ENCODE results near the gene SYNGAP1.
"Not testable (repeated sequence)": the region's sequence is repeated elsewhere in the genome, so short reads cannot be mapped to it uniquely, and the experiment has no call there.

The SYNGAP1 gene

GRCh38 chr6:33419580-33420490 lies at the start of gene SYNGAP1:
TSS of gene SYNGAP1 (plus strand) at chr6:33420065. CDS start at chr6:33420265, 200 bp downstream.
- peak within 1 kb of the TSS; percentile 78 for H3K27ac ChIP-seq
- TF ChIP-seq ZFX (IDR thresholded peaks at IDR 0.05), result no peak
- TF ChIP-seq, protein P1, sequence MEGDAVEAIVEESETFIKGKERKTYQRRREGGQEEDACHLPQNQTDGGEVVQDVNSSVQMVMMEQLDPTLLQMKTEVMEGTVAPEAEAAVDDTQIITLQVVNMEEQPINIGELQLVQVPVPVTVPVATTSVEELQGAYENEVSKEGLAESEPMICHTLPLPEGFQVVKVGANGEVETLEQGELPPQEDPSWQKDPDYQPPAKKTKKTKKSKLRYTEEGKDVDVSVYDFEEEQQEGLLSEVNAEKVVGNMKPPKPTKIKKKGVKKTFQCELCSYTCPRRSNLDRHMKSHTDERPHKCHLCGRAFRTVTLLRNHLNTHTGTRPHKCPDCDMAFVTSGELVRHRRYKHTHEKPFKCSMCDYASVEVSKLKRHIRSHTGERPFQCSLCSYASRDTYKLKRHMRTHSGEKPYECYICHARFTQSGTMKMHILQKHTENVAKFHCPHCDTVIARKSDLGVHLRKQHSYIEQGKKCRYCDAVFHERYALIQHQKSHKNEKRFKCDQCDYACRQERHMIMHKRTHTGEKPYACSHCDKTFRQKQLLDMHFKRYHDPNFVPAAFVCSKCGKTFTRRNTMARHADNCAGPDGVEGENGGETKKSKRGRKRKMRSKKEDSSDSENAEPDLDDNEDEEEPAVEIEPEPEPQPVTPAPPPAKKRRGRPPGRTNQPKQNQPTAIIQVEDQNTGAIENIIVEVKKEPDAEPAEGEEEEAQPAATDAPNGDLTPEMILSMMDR (conservative IDR thresholded peaks at IDR 0.05), result no peak

- not testable (repeated sequence) for H3K27ac ChIP-seq
Observed at GRCh38 chr6:33371901-33372300, 48.0 kb upstream of the SYNGAP1 start.

DNA sequence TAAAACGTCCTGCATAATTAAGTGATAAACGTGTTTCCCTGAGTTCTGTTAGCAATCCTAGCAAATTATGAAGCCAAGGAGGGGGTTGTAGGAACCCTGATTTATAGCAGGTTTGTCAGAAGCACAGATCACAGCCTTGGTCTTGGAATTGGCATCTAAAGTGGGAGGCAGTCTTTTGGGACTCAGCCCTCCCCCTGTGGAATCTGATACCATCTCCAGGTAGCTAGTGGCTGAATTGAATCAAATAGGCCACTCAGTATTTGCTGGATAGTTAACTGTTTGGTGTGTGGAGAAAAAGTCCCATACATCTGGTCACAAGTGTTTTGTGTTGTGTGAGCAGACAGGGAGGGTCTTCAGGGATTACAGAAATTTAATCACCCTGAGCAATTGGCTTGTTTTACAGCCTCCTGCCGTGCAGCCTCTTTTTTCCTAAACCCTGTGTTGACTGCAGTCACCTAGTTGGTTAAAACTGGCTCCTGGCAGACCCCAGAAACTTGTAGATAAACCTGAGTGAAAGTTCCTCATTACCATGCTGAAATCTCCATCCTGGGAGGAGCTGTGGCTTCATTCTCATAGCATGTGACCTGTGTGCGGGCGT lies 47.2 kb upstream of the SYNGAP1 start:
- peak overlapping the region; percentile 11 for H3K27ac ChIP-seq
- TF ChIP-seq, protein P1 (conservative IDR thresholded peaks at IDR 0.05), result no peak
- no peak for TF ChIP-seq ZFX (IDR thresholded peaks at IDR 0.05)

GRCh38 chr6:33373960-33374910 lies 45.6 kb upstream of the SYNGAP1 start:
- TF ChIP-seq ZFX (IDR thresholded peaks at IDR 0.05), result no peak
- TF ChIP-seq, protein P1 (conservative IDR thresholded peaks at IDR 0.05), result no peak
- peak overlapping the region; percentile 56 for H3K27ac ChIP-seq

DNA sequence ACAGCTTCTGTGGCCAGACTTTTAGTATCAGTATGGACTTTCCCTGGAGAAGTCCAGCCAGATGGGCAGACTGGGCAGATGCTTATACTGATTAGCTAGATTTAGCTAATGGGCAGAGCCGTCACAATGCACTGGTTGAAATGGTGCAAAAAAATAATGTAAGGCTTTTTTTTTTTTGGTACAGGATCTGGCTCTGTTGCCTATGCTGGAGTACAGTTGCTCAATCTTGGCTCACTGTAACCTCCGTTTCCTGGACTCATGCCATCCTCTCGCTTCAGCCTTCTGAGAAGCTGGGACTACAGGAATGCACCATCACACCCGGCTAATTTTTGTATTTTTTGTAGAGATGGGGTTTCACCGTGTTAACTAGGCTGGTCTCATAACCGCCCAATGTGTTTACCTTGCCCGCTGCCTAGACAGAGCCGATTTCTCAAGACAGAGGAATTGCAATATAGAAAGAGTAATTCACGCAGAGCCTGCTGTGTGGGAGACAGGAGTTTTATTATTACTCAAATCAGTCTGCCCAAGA lies 44.7 kb upstream of the SYNGAP1 start:
- H3K27ac ChIP-seq, result peak overlapping the region; percentile 56; the same call in 1 of the 2 replicates
- no peak for TF ChIP-seq ZFX (IDR thresholded peaks at IDR 0.05)
- TF ChIP-seq, protein P1 (conservative IDR thresholded peaks at IDR 0.05), result no peak

GRCh38 chr6:33377171-33377570 lies 42.7 kb upstream of the SYNGAP1 start:
- H3K27ac ChIP-seq, result no peak overlapping the region

GRCh38 chr6:33379184-33379583 lies 40.7 kb upstream of the SYNGAP1 start:
- not testable (repeated sequence) for H3K27ac ChIP-seq

More at GRCh38 chr6:33377171-33377570, 42.7 kb upstream of the SYNGAP1 start:
- TF ChIP-seq, protein P1 (conservative IDR thresholded peaks at IDR 0.05), result no peak
- no peak for TF ChIP-seq ZFX (IDR thresholded peaks at IDR 0.05)

All from C4-2B (cell line).